HEK293 (cell line): ENCODE data around the gene SAP30.
A peak's percentile ranks its signal among the peaks of the same experiment; 100 is the strongest.

Experiments used
- CTCF ChIA-PET: fragments of 350-600 bp; formaldehyde crosslinking; extraction: SDS; loops from one replicate; lab custom pipeline; 2021; ENCODE audit warnings: antibody characterized with exemption; lab: Yijun Ruan, JAX
- POLR2A ChIA-PET: fragments of 300-600 bp; formaldehyde crosslinking; extraction: SDS; loops from one replicate; lab custom pipeline; 2020; ENCODE audit warnings: antibody characterized with exemption, inconsistent platforms; lab: Yijun Ruan, JAX
- H3K27ac ChIP-seq: fragments of 200-500 bp; sonication (Bioruptor generic); 2 replicates; pipeline ENCODE4 v1.5.1; 2014; ENCODE audit warnings: low read depth, low read length, control low read depth, inconsistent platforms; ENCODE audit errors: extremely low read depth
- H3K36me3 ChIP-seq, 2 experiments: fragments of 200-500 bp in 1 of 2; sonication (Bioruptor generic) in 1 of 2; 1 replicate in 1 of 2; 2 replicates in 1 of 2; pipeline ENCODE4 v1.5.1; 2014 to 2017; ENCODE audit warnings: inconsistent platforms in 2 of 2, low read length in 2 of 2; ENCODE audit not compliant: control insufficient read depth in 2 of 2, insufficient read depth in 1 of 2
- H3K4me1 ChIP-seq: fragments of 200-500 bp; sonication (Bioruptor generic); 2 replicates; pipeline ENCODE4 v1.5.1; 2014; ENCODE audit warnings: mild to moderate bottlenecking, low read length, inconsistent platforms; ENCODE audit not compliant: control insufficient read depth, insufficient read depth
- H3K4me3 ChIP-seq: 2 replicates; pipeline ENCODE4 v1.5.1; 2011; ENCODE audit warnings: low read depth, mild to moderate bottlenecking, control low read depth, low read length, moderate library complexity
- H3K9me3 ChIP-seq: fragments of 200-500 bp; sonication (Bioruptor generic); 2 replicates; pipeline ENCODE4 v1.5.1; 2014; ENCODE audit warnings: low read depth, low read length, inconsistent platforms; ENCODE audit not compliant: control insufficient read depth, insufficient read depth
- KLF8 ChIP-seq: fragments of 450-650 bp; formaldehyde crosslinking; IDR thresholded peaks from 2 replicates; pipeline ENCODE4 v1.5.1; 2016; ENCODE audit warnings: missing biosample characterization, missing genetic modification characterization
- MYNN ChIP-seq: fragments of 450-650 bp; formaldehyde crosslinking; IDR thresholded peaks from 2 replicates; pipeline ENCODE4 v1.5.1; 2016; ENCODE audit warnings: missing biosample characterization, missing genetic modification characterization, borderline replicate concordance
- OVOL3 ChIP-seq: fragments of 450-650 bp; formaldehyde crosslinking; IDR thresholded peaks from 2 replicates; pipeline ENCODE4 v1.5.1; 2016; ENCODE audit warnings: missing biosample characterization, missing genetic modification characterization
- PRDM1 ChIP-seq: fragments of 450-650 bp; formaldehyde crosslinking; IDR thresholded peaks from 2 replicates; pipeline ENCODE4; 2016; ENCODE audit warnings: missing biosample characterization, missing genetic modification characterization
- PRDM10 ChIP-seq: fragments of 450-650 bp; formaldehyde crosslinking; IDR thresholded peaks from 2 replicates; pipeline ENCODE4 v1.5.1; 2016; ENCODE audit warnings: missing biosample characterization, missing genetic modification characterization
- TCF7L2 ChIP-seq: IDR thresholded peaks from 2 replicates; pipeline ENCODE4 v1.6.1; 2011; ENCODE audit warnings: low read depth, mild to moderate bottlenecking, inconsistent platforms, low read length, moderate library complexity, borderline replicate concordance
- YY1 ChIP-seq: fragments of 450-650 bp; formaldehyde crosslinking; IDR thresholded peaks from 2 replicates; pipeline ENCODE4 v1.5.1; 2018; ENCODE audit warnings: missing biosample characterization, missing genetic modification characterization
- ZBTB17 ChIP-seq: fragments of 450-650 bp; formaldehyde crosslinking; IDR thresholded peaks from 2 replicates; pipeline ENCODE4 v1.5.1; 2016; ENCODE audit warnings: missing biosample characterization, missing genetic modification characterization
- ZFP41 ChIP-seq: fragments of 450-650 bp; formaldehyde crosslinking; IDR thresholded peaks from 2 replicates; pipeline ENCODE4 v1.5.1; 2016; ENCODE audit warnings: missing biosample characterization, missing genetic modification characterization, borderline replicate concordance
- ZFP69B ChIP-seq: fragments of 450-650 bp; formaldehyde crosslinking; IDR thresholded peaks from 2 replicates; pipeline ENCODE4 v1.5.1; 2016; ENCODE audit warnings: missing biosample characterization, missing genetic modification characterization
- ZNF121 ChIP-seq: fragments of 450-650 bp; formaldehyde crosslinking; IDR thresholded peaks from 2 replicates; pipeline ENCODE4 v1.5.1; 2016; ENCODE audit warnings: missing biosample characterization, missing genetic modification characterization
- ZNF133 ChIP-seq: fragments of 450-650 bp; formaldehyde crosslinking; IDR thresholded peaks from 2 replicates; pipeline ENCODE4 v1.5.1; 2016; ENCODE audit warnings: missing biosample characterization, missing genetic modification characterization
- ZNF138 ChIP-seq: fragments of 450-650 bp; formaldehyde crosslinking; IDR thresholded peaks from 2 replicates; pipeline ENCODE4 v1.5.1; 2016; ENCODE audit warnings: missing biosample characterization, missing genetic modification characterization, borderline replicate concordance
- ZNF280C ChIP-seq: fragments of 450-650 bp; formaldehyde crosslinking; IDR thresholded peaks from 2 replicates; pipeline ENCODE4 v1.5.1; 2016; ENCODE audit warnings: missing biosample characterization, missing genetic modification characterization
- ZNF335 ChIP-seq: fragments of 450-650 bp; formaldehyde crosslinking; conservative IDR thresholded peaks from 2 replicates; pipeline ENCODE4 v1.5.1; 2016; ENCODE audit warnings: missing biosample characterization, missing genetic modification characterization
- ZNF394 ChIP-seq: fragments of 450-650 bp; formaldehyde crosslinking; IDR thresholded peaks from 2 replicates; pipeline ENCODE4 v1.5.1; 2016; ENCODE audit warnings: missing biosample characterization, missing genetic modification characterization, mild to moderate bottlenecking, moderate library complexity, borderline replicate concordance
- ZNF423 ChIP-seq: fragments of 450-650 bp; formaldehyde crosslinking; IDR thresholded peaks from 2 replicates; pipeline ENCODE4 v1.5.1; 2016; ENCODE audit warnings: missing biosample characterization, missing genetic modification characterization
- ZNF501 ChIP-seq: fragments of 450-650 bp; formaldehyde crosslinking; IDR thresholded peaks from 2 replicates; pipeline ENCODE4 v1.5.1; 2016; ENCODE audit warnings: missing biosample characterization, missing genetic modification characterization
- ZNF654 ChIP-seq: fragments of 450-650 bp; formaldehyde crosslinking; IDR thresholded peaks from 2 replicates; pipeline ENCODE4 v1.5.1; 2016; ENCODE audit warnings: low read depth, missing biosample characterization, missing genetic modification characterization
- ZSCAN16 ChIP-seq: fragments of 450-650 bp; formaldehyde crosslinking; IDR thresholded peaks from 2 replicates; pipeline ENCODE4 v1.5.1; 2016; ENCODE audit warnings: missing biosample characterization, missing genetic modification characterization

Gene SAP30

GRCh38 chr4:173417833-173418232 lies 47.1 kb downstream of the SAP30 start (continued):
- TF ChIP-seq TCF7L2 (no peak), YY1 (no peak), ZNF280C (tag by site-specific recombination) (no peak), ZFP41 (tag by site-specific recombination) (no peak), MYNN (tag by site-specific recombination) (no peak), KLF8 (tag by site-specific recombination) (no peak), PRDM10 (tag by site-specific recombination) (no peak), ZSCAN16 (tag by site-specific recombination) (no peak), ZNF335 (tag by site-specific recombination) (no peak)
- TF ChIP-seq, all 188 proteins: peak for 0

GRCh38 chr4:173418639-173419038 lies 47.9 kb downstream of the SAP30 start:
- H3K4me3 ChIP-seq, result no peak overlapping the region
- no peak overlapping the region for H3K27ac ChIP-seq
- POLR2A ChIA-PET, result no interaction called here
- no peaks in the 10 kb centered on the region for H3K4me1 ChIP-seq
- TF ChIP-seq ZNF501 (no peak), ZNF133 (tag by site-specific recombination) (no peak), ZNF121 (tag by site-specific recombination) (no peak)
- TF ChIP-seq, all 188 proteins: peak for 0
- Histone ChIP-seq H3K9me3 (no peaks in the 10 kb centered on the region), H3K36me3 (no peaks in the 10 kb centered on the region)
- CTCF ChIA-PET, result interaction anchor here (0.8 to 4.5 kb wide), 8 partner anchors 10 to 405 kb away, joined by 3 to 38 read pairs (median 5); no protein-coding TSS in a partner anchor

- POLR2A ChIA-PET, result interaction anchor here (0.5 to 1.5 kb wide), 3 partner anchors 78 to 113 kb away, joined by 3 to 4 read pairs (median 3); partner anchors contain the start of gene HMGB2
- CTCF ChIA-PET, result interaction anchor here (0.5 to 4.5 kb wide), 27 partner anchors 9 to 738 kb away, joined by 3 to 38 read pairs (median 4); partner anchors contain the start of gene HAND2
- TF ChIP-seq ZNF394 (tag by site-specific recombination), result no peak
- 0 out of 2 replicates have a peak, but pooled peaks have one; percentile 11 for TF ChIP-seq PRDM1 (tag by site-specific recombination)
- peak; percentile 89 for TF ChIP-seq ZBTB17 (tag by site-specific recombination)
- no peak for TF ChIP-seq ZFP69B
- TF ChIP-seq OVOL3 (tag by site-specific recombination), result no peak
- TF ChIP-seq ZNF423 (tag by site-specific recombination), result no peak
- peak; percentile 57 for TF ChIP-seq ZNF654 (tag by site-specific recombination)
- no peak for TF ChIP-seq ZNF138
Measured at GRCh38 chr4:173420324-173420752, 49.6 kb downstream of the SAP30 start.

More at GRCh38 chr4:173420324-173420752, 49.6 kb downstream of the SAP30 start:
- H3K4me3 ChIP-seq, result no peak overlapping the region
- H3K9me3 ChIP-seq, result no peaks in the 10 kb centered on the region
- no peak overlapping the region for H3K27ac ChIP-seq
- no peaks in the 10 kb centered on the region for H3K4me1 ChIP-seq
- no peaks in the 10 kb centered on the region for H3K36me3 ChIP-seq
